Activated T-cell treated with anti-CD3 and anti-CD28 coated beads for 48 hours (primary cell): ENCODE results near the gene KRTAP10-1.
"Not testable (repeated sequence)": the region's sequence is repeated elsewhere in the genome, so short reads cannot be mapped to it uniquely, and the experiment has no call there.

ENCODE experiments used
- DNase-seq: peaks from one replicate; pipeline ENCODE4 v3.0.0-alpha.2; 2020; ENCODE audit warnings: low read depth

KRTAP10-1 gene

DNA sequence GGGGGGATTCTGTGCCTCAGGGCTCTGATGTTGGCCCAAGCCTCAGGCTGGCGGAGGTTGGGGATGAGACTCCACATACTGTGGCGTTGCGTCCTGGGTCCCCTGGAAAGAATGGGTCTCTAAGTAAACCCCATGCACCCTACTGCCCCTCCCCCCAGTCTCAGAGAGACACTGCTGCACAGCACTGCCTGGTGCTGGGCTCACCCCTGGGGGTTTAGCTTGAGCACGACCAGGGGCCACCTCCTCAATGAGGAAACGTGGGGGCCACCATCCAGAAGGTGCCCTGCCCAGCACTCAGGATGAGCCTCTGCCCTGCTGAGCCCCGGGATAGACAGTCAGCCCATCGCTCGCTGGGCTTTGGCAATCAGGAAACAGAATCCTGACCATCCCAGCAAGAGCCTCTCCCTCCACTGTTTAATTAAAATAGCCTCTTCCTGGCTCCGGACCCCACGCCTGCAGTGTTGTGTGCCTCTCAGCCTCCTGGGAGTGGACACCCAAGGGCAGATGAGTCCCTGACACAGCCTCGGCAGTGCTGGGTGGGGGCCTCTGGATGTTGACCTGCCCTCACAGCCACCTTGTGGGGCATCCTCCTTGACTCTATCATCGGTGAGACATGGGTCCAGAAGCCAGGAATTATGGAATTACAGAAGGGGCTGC is 30.0 kb upstream of the KRTAP10-1 start:
- no peak for DNase-seq

DNA sequence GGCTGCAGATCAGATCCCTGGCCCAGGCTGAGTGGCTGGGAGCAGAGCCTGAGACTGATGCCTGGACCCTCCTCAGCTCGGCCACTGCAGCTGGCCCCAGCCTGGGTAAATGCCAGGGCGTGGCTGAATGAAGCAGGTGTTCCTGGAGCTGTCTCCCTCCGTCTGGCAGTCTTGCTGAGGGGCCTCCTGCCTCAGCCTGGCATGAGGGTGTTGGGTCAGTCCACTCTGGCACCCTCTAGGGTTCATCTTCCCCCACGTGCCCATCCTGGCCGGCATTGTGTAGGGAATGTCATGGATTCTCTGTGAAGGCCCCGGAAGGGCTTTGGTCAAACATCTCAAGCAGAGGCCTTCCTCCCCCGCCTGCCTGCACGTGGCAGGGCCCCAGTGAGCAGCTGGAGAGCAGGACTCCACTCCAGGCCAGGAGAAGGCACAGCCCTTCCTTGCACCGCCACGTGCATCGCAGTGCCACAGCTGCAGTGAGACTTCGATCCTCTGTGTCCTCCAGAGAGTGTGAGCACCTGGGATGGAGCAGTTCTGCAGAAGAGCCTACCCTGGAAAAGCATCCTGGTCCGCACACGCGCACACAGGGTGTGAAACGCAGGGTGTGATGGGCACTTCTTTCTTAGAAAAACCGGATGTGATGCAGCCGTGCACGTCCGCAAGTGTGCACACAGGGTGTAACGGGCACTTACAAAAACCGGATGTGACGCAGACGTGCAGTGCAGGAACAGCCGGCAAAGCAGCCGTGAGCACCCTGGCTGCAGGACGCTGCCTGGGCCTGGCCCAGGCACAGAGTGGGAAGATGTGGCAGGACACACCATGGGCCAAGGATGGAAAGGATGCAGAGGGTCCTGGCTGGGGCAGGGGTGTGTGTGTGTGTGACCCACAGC is 28.9 kb upstream of the KRTAP10-1 start:
- DNase-seq: no peak

DNA sequence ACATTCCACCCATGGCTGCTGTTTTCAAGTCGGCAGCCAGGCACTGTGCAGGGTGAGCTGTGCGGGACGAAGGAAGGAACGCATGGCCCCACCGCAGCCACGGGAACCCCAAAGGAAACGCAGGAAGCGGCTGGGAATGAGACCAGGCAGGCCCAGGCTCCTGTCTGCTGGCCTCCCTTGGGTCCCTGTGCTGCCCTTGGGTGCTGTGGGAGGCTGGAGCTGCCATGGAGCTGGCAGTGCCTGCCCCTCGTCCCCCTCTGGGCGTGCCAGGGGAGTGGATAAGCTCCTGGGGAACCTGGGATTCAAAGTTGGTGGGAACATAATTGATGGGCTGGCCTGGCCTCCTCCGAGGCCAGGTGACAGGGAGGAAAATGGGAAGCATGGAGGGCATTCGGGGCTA is 28.3 kb upstream of the KRTAP10-1 start:
- no peak for DNase-seq

DNA sequence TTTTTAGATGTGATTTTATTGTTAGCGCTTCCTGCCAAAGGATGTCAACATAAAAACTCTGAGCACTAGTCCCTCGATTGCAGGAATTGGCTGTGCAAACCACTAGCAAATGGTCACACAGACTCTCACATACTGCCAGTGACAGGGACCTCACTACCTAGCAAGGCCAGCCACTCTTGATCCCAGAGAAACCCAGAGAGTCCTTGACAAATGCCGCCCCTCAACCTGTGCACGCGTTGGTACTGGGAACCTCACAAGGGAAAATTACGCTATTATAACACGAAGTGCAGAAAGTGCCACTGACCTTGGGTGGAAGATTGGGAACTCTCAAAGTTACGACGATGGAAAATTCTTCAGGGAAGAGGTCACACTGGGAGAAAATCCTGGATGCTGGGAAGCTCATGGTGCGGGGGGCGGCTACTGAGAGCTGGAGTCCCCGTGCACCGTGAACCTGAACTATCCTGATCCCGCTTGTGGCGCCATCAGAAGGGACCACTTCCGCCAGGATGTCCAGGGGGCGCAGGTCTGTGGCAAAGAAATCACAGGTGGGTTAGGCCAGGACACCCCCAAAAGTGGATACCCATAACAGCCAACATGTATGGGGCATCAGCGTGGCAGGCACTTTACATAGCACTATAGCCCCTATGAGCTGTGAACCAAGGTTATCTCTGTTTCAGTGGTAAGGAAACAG is 27.6 kb upstream of the KRTAP10-1 start:
- no peak for DNase-seq

DNA sequence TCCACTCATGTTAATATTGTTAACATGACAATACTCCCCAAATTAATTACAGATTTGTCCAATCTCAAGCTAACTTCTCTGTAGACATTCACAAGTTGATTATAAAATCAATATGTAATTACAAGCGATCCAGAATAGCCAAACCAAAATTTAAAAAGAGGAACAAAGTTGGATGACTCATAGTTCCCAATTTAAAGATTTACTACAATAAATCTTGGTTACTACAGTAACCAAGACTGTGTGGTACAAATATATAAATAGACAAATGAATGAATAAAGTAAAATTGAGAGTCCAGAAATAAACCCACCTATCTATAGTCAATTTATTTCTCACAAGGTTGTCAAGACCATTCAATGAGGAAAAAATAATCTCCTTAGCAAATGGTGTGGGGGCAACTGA is 26.4 kb upstream of the KRTAP10-1 start:
- no peak for DNase-seq

DNA sequence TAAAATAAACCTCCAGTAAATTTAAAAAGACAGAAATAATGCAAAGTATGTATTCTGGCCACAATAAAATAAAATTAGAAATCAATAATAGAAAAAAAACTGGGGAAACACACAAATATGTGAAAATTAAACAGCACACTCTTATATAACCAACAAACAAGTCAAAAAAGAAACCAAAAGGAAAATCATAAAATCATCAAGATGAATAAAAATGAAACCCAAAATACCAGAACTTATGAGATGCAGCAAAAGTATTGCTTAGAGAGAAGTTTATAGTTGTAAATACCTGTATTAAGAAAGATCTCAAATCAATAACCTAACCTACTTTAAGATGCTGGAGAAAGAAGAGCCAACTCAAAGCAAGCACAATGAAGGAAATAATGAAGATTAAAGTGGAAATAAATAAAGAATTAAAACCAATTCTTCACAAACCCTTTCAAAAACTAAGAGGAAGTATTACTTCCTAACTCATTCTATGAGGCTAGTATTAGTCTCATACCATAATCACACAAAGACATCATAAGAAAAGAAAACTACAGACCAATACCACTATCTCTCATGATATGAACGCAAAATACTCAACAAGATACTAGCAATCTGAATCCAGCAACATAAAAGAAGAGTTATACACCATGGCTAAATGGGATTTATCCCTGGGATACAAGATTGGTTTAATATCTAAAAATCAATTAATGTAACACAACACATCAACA is 25.0 kb upstream of the KRTAP10-1 start:
- DNase-seq: no peak

DNA sequence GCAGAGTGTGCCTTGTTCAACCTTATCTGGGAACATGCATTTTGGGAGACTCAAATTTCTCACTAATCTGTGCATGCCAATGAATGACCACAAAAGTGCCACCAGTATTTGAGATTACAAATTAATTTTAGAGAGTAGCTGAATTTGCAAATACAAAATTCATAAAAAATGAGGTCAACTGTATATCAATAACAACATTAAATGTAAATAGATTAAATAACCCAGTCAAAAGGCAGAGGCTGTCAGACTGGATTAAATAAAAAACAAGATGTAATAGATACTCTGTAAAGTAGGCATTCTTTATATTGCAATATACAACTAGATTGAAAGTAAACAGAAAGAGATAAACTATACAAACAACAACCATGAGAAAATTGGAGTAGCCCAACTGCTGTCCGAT is 24.1 kb upstream of the KRTAP10-1 start:
- DNase-seq: no peak

DNA sequence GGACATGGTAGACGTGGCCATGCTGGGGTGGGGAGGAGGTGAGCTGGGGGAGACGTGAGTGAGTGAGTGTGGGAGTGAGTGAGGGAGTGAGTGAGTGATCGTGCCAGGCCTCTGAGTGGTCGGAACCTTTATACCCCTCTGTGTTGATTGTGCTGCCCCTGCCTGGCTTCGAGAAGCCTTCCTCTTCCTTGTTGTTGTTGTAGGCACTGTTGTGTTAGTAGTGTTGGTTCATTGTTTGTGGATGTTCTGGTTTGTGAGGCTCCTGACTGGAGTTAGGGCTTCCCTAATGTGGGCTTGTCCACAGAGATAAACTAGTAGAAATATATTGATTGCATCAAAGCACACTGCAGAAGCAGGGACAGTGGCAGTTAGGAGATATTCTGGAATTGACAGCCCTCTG is 18.7 kb upstream of the KRTAP10-1 start, which contains the start of gene KRTAP10-3:
KRTAP10-3 (minus strand) TSS at position 101 of the 400 bp plus-strand sequence; CDS start at position 21, 80 bp downstream.
- DNase-seq: no peak

DNA sequence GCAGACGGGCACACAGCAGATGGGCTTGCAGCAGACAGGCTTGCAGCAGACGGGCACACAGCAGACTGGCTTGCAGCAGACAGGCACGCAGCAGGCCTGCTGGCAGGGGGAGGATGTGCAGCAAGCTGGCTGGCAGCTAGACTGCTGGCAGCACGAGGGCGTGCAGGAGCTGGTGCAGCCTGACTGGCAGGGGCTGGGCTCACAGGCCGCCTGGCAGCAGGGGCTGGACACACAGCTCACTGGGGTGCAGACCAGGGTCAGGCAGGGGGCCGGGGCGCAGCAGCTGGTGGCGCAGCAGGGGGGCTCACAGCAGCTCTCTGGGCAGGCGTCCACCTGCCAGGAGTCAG is 18.3 kb upstream of the KRTAP10-1 start:
- not testable (repeated sequence) for DNase-seq

DNA sequence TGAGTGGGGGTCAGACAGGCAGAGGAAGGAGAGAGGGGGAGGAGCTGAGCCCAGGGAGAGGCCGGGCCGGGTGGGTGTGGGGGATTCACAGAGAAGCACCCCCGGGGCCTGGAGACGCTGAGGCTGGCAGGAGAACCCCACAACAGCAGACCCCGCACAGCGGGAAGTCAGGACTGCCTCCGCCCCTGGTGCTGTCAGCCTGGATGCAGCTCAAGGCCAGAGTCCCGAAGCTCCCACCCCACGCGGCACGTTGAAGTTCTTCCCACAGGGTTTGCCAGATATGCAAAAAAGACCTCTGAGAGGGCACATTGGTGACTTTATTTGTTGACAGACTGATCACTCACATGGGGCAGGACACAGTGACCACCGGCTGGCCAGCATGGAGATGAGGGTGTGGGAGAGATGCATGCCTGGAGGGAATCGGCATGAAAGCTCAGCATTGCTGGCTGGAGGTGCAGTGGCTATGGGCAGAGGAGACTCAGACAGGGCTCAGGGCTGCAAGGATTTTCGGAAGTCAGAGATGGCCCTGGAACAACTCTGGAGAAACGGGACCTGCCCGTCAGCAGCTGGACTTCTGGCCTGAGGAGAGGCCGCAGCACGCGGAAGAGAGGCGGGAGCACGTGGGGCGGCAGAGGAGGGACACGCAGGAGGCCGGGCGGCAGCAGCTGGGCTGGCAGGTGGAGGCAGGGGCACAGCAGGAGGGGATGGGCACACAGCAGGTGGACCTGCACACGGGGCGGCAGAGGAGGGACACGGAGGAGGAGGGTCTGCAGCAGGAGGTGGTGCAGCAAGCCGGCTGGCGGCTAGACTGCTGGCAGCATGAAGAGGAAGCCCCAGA is 17.7 kb upstream of the KRTAP10-1 start:
- no peak for DNase-seq

DNA sequence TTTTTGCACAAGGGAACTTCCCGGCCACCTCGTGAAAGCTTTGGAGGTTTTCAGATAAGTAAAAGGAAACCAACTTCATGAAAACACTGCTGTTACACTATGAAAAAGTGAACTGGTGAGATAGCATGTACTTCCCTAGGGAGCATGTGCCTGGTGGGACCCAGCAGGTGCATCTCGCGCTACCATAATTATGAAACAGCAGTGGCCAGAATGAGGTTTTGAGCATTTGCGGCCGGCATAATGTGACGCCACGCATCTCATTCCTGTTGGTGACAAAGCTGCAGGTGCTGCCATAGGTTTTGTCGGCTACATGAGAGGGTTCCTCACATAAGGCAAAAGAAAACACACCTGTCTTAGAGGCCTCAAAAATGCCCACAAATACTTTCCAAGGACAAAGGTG is 16.9 kb upstream of the KRTAP10-1 start:
- no peak for DNase-seq

DNA sequence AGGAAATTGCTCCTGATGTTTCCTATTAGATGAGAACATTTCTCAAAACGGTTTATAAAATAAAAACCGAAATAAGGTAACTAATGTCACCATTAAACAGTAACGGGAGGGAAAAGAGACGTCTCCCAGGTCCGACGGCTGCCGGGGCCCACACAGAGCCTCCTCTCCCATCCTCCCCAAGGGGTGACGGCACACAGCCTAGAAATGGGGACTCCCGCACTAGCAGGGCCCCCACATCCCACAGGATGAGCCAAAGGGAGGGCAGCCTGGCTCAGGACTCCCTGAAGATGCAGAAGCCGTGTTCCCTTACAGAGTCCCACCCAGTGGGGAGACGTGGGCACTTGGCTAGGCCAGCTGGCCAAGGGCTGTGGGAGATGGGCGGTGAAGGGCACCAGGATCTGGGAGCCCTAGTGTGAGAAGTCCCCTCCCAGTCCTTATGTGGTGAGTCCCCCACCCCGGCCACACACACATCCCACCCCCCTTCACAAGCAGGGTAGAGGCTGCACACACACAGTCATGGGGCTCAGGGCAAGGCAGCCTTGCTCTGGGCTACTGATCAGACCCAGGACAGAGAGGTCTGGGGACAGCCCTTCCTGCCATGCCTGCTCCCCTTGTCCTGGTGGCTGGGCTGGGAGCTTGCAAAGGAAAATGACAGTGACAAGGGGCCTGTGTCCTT is 15.3 kb upstream of the KRTAP10-1 start:
- DNase-seq: no peak

DNA sequence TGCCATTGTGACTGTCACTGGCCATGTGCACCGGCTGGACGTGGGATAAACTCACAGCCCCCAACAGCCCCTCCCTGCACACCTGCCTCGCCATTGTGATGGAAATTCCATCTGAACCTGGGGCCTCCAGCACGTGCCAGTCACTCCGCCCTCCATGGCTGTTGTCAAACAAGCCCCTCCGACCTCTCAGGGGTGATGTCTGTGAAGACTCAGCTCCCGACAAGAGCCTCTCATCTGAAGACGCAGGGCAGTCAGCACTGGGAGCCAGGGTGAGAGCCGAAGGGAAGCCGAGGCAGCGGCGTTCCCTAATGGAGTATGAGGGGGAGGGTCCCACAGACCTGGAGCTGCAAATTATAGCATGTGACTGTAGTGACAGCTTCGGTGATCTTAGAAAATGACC is 12.7 kb upstream of the KRTAP10-1 start:
- no peak for DNase-seq

DNA sequence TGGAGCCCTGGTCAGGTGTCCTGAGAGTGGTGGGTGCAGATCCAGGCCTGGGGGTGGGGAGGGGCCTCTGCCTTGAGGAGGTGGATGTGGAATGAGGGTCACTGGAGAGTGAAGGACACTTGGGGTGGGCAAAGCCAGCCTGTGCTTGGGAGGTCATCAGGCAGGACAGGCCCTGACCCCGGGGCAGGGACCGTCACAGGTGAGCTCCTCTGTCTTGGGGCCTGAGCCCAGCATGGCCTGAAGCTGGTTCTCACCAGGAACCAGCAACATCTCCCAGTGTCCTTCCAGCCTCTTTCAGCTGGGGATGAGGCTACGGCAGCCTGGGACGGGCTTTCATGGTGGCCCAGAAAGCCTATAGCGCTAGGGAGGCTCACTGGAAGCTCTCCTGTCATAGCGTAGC is 12.1 kb upstream of the KRTAP10-1 start:
- DNase-seq: no peak

DNA sequence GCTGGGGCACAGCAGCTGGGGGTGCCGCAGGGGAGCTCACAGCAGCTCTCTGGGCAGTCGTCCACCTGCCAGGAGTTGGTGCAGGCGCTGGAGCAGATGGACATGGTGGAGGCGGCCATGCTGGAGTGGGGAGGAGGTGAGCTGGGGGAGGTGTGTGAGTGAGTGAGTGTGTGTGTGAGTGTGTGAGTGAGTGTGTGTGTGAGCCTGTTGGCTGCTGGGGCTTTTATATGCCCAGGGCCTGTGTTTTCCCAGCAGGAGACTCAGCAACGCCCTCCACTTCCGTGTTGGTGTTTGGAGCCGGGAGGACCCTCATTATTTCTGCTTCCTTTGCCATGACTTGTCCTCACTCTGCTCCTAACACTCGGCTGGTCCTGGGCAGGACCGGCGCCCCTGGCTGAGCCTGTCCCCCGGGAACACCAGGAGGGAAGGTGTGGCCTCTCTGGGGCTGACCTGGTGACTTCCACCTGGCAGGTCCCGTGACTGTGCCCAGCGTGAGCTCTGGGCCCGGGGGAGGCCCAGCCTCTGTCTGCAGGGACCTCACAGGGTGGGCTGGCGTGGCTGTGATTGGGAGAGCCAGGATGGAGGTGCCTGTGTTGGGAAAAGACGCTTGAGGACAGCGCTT is 11.5 kb upstream of the KRTAP10-1 start, which contains the start of gene KRTAP10-2:
KRTAP10-2 (minus strand) TSS at position 166 of the 622 bp plus-strand sequence; CDS start at position 119, 47 bp downstream.
- DNase-seq: no peak

DNA sequence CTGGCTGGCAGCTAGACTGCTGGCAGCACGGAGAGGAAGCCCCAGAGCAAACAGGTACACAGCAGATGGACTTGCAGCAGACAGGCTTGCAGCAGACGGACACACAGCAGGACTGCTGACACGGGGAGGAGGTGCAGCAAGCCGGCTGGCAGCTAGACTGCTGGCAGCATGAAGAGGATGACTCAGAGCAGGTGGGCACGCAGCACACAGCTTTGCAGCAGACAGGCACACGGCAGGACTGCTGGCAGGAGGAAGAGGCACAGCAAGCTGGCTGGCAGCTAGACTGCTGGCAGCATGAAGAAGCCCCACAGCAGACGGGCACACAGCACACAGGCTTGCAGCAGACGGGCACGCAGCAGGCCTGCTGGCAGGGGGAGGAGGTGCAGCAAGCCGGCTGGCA is 10.8 kb upstream of the KRTAP10-1 start:
- no peak for DNase-seq

DNA sequence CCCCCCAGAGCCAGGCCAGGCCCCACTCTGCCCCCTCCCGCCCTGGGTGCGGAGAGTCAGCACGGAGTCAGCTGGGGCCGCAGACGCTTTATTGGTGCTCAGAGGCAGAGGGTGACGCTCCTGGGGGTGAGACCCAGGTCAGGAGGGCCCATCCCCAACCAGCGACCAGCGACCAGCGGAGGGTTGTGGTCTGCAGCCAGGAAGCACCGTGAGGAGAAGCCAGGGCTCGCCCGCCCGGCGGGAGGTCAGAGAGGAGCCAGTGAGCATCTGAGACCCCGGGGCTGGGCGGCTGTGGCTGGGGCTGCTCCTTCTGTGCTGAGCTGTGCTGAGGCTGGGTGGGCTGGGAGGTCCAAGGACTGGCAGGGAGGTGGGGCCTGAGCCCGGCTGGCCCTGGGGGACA is 10.3 kb upstream of the KRTAP10-1 start:
- DNase-seq: not testable (repeated sequence)

DNA sequence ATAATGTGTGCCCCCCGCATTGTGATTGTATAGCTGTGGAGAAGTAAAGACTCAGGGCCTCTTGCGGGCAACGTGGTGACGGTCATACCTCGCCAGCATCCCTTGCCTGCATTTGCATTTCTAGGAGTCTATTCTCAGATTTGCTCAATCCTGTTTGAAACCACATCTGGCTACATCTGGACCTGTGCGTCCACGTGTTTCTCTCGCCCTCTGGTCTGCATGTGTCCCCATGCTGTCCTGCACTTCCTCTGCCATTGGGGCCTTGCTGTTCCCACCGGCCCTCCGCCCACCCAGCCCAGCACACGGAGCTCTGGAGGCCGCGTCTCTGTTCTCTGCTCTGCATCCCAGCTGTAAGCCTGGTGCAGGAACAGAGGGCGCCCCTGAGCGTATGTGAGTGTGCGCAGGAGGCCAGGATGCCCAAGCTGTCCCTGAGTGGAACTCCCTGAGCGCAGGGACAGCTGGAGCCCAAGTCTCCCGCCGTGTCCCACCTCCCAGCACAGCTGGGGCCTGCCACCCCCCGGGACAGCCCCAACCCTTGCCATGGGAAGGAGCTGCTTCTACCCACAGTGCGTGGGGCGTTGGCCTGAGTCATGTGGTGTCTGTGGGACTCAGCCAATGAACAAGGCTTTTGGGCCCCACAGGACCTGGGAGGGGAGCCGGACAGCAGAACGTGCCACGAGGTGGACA is 9.7 kb upstream of the KRTAP10-1 start:
- no peak for DNase-seq

DNA sequence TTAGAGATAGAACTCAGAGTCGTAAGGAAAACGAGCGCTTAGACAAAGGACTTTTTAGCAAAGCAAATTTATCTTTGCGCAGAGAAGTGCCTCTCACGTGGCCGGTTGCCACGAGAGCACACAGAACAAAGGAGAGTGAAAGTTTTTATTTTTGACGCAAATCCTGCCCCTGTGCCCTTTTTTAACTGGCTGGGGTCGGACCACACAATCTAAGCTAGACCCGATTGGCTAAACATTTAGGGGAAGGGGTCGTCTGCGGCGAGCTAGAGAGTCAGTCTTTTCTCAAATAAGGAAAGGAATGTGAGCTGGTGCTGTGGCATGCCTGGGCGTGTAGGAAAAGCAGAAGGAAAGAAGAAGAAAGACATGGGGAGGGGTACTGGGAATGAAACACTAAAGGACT is 8.9 kb upstream of the KRTAP10-1 start:
- DNase-seq: no peak

DNA sequence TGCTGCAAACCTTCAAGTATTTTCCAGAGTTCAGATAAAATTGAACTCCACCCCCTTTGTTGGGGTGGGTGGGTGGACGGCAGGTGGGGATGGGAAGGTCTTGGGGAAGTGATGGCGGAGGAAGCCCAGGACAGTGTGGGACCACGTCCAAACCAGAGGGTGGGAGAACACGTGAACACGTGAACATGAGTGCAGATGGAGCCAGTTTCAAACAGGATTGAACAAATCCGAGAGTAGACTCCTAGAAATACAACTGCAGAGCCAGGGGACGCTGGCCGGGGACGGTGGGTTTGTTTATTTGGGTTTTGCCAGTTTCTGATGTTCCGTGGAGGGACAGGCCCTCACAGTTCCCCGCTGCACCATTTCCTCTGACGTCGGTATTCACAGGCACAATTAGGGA is 8.4 kb upstream of the KRTAP10-1 start:
- DNase-seq: no peak
